Bronchial smooth muscle cell (primary cell): ENCODE measurements around the gene ANGPTL3. TPM values are rescaled to one million over a fixed set of nuclear protein-coding genes. Genes with fewer than 3 reads are reported as not detected.

Source experiments
- total RNA-seq: library from RNA; depleted of rRNA; stranded (reverse); fragments of >200 nt; gene quantifications from 2 replicates; pipeline ENCODE4 v1.2.1, GENCODE V29; 2014

ANGPTL3 gene
- total RNA-seq: not detected in 2 replicates

GRCh38 chr1:62597281-62597680 is at the start of gene ANGPTL3:
ANGPTL3 (plus strand) TSS chr1:62597520; CDS start chr1:62597567, 47 bp downstream.

Other genes starting within 250 kb of the ANGPTL3 start
- 10.5 and 15.3 TPM in 2 replicates for gene USP1, start 160.5 kb upstream of the ANGPTL3 start, total RNA-seq
- gene DOCK7, start 90.9 kb downstream of the ANGPTL3 start, total RNA-seq: 74.9 and 96.1 TPM in 2 replicates
- gene ATG4C, start 186.6 kb downstream of the ANGPTL3 start, total RNA-seq: 5.7 and 8.2 TPM in 2 replicates